ENCODE results near the gene KIF5C. TPM values are rescaled to one million over a fixed set of nuclear protein-coding genes. Genes with fewer than 3 reads are reported as not detected.

Gene KIF5C
- total RNA-seq, 2 donors from 2014 or later, result 2.0 to 2.6 TPM

DNA sequence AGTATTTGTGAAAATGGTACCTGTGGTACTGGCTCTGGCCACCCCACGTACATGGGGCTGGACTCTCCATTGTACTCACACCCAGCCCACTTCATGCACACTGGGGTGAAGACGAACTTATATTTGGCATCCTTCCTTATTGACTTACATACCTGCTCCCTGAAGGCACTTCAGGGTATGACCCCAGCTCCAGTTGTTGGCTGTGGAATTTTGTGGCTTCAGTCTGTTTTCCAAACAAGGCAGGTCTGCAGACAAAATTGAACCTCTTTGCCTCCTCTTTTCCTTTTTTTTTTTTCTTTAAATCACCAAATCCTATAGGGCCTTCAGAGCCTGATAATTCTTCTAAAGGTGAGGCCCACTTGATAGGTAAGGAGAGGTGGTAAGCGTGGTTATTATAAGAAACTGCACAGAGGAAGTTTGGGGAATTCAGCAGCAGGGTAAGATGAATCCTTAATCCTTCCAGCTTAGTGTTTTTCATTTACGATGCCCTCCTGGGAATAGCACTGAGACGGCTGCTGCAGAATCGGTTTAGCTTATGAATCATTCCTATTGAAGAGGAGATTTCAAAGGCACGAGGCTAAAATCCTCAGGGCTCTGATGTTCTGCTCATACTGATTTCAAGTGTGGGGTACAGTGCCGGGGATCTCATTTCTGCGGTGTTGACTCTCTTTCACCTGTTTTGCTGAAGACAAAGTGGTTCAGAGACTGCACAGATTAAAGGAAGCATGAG lies 55.2 kb downstream of the KIF5C start:
- H3K36me3 ChIP-seq (replicated peaks in 1 of 2; ENCODE audit: insufficient read depth in 1 of 2, low read depth in 2 of 2), result no peaks in the 10 kb centered on the region
- H3K27me3 ChIP-seq, result no peaks in the 10 kb centered on the region
- DNase-seq (no peak), ATAC-seq (no peak)
- intact Hi-C loops (cut with DNase I), result no loop called here
- no peaks in the 10 kb centered on the region for H3K4me1 ChIP-seq
- H3K27ac ChIP-seq, result no peak overlapping the region
- TF ChIP-seq, protein P1, sequence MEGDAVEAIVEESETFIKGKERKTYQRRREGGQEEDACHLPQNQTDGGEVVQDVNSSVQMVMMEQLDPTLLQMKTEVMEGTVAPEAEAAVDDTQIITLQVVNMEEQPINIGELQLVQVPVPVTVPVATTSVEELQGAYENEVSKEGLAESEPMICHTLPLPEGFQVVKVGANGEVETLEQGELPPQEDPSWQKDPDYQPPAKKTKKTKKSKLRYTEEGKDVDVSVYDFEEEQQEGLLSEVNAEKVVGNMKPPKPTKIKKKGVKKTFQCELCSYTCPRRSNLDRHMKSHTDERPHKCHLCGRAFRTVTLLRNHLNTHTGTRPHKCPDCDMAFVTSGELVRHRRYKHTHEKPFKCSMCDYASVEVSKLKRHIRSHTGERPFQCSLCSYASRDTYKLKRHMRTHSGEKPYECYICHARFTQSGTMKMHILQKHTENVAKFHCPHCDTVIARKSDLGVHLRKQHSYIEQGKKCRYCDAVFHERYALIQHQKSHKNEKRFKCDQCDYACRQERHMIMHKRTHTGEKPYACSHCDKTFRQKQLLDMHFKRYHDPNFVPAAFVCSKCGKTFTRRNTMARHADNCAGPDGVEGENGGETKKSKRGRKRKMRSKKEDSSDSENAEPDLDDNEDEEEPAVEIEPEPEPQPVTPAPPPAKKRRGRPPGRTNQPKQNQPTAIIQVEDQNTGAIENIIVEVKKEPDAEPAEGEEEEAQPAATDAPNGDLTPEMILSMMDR (IDR thresholded peaks at IDR 0.05), result no peak
- TF ChIP-seq POLR2A (IDR thresholded peaks at IDR 0.05), result no peak
- no peaks in the 10 kb centered on the region for H3K9me3 ChIP-seq
- H3K4me3 ChIP-seq, result no peak overlapping the region
- 66 to 68% methylated on average over 9 of the region's 9 CpGs for WGBS, 2 donors

DNA sequence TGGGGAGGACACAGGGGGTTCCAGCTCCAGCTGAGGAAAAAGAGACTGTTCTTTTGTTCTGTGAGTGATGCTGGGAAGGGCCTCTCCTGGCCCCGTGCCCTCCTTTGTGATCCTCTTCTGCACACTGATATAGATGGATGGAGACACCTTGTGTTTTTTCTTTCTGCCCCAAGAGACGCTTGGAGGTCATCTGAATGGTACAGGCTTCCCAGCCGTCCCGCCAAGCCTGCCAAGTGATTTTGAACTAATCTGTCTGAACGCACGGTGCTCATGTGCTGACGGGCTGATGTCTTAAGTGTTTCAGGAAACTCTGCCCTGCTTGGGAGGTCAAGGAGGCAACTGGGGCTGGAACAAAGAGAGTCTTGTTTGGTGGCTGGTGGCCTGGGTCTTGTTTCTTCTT lies 57.5 kb downstream of the KIF5C start:
- no peak for DNase-seq
- TF ChIP-seq POLR2A (IDR thresholded peaks at IDR 0.05), result no peak
- TF ChIP-seq, protein P1 (IDR thresholded peaks at IDR 0.05), result no peak
- intact Hi-C loops (cut with DNase I), result no loop called here
- WGBS, 2 donors, result 56 to 59% methylated on average over 7 of the region's 7 CpGs
- Histone ChIP-seq H3K4me3 (no peak overlapping the region), H3K27me3 (no peaks in the 10 kb centered on the region), H3K27ac (no peak overlapping the region), H3K36me3 (replicated peaks in 1 of 2; ENCODE audit: insufficient read depth in 1 of 2, low read depth in 2 of 2) (no peaks in the 10 kb centered on the region), H3K9me3 (no peaks in the 10 kb centered on the region), H3K4me1 (no peaks in the 10 kb centered on the region)
- ATAC-seq, result no peak

DNA sequence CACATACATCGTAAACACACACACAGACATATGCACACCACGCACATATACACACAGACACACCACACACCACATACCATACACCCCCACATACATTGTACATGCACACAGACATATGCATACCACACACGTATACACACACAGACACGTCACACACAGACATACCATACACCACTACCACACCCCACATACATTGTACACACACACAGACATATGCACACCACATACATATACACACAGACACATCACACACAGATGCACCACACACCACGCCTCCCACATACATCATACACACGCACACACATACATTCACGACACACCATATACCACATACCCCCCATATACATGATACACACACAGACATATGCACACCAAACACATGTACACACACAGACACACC lies 58.4 kb downstream of the KIF5C start:
- no peak for DNase-seq
- no peaks in the 10 kb centered on the region for H3K4me1 ChIP-seq
- ATAC-seq, result no peak
- H3K36me3 ChIP-seq (replicated peaks in 1 of 2; ENCODE audit: insufficient read depth in 1 of 2, low read depth in 2 of 2), result no peaks in the 10 kb centered on the region
- no peak for TF ChIP-seq POLR2A (IDR thresholded peaks at IDR 0.05)
- TF ChIP-seq, protein P1 (IDR thresholded peaks at IDR 0.05), result no peak
- WGBS, 2 donors, result 75 to 79% methylated on average over 7 of the region's 7 CpGs
- intact Hi-C loops (cut with DNase I), result no loop called here
- no peak overlapping the region for H3K4me3 ChIP-seq
- no peaks in the 10 kb centered on the region for H3K9me3 ChIP-seq
- H3K27me3 ChIP-seq, result no peaks in the 10 kb centered on the region
- no peak overlapping the region for H3K27ac ChIP-seq

DNA sequence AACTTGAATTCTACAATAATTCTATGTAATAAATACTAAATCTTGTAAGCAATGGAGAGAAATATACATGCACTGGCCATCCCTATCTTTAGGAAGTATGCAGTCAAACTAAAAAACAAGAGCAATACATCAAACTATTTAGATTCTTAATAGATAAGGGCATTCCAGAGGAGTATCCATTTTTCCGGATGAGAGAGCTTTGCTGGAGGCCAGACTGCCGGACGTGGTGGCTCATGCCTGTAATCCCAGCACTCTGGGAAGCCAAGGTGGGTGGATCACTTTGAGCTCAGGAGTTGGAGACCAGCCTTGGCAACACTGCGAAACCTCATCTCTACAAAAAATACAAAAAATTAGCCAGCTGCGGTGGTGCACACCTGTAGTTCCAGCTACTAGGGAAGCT lies 60.8 kb downstream of the KIF5C start:
- no peak overlapping the region for H3K27ac ChIP-seq
- DNase-seq (no peak), ATAC-seq (no peak)
- intact Hi-C loops (cut with DNase I), result no loop called here
- no peak for TF ChIP-seq POLR2A (IDR thresholded peaks at IDR 0.05)
- TF ChIP-seq, protein P1 (IDR thresholded peaks at IDR 0.05), result no peak
- 74 to 88% methylated on average over 5 of the region's 5 CpGs for WGBS, 2 donors
- H3K9me3 ChIP-seq, result no peaks in the 10 kb centered on the region
- no peaks in the 10 kb centered on the region for H3K27me3 ChIP-seq
- H3K4me3 ChIP-seq, result no peak overlapping the region
- no peaks in the 10 kb centered on the region for H3K4me1 ChIP-seq
- H3K36me3 ChIP-seq (replicated peaks in 1 of 2; ENCODE audit: insufficient read depth in 1 of 2, low read depth in 2 of 2), result no peaks in the 10 kb centered on the region

DNA sequence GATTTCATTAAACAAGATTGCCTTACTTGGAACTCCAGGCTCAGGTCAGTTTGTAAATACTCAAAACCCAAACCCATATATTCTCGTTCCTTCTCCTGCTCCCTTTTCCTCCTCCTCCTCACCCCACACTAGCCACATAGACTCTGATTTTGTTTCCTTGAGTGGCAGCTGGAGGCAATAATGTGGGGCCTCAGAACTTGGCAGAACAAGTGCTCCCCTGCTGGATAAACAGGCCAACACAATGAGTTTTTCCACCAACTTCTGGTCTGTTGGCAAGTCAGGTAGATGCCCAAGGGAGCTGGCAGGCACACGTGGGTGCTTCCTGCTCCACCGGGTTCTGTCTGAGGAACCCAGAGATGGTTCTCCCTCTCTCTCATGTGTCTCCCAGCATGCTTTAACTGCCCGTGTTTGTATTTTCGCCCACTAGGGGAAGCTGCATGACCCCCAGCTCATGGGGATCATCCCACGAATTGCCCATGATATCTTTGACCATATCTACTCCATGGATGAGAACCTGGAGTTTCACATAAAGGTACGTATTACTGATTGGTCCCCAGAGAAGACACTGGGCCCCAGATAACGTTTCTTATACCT lies 61.9 kb downstream of the KIF5C start:
- Histone ChIP-seq H3K9me3 (no peaks in the 10 kb centered on the region), H3K27ac (no peak overlapping the region), H3K4me1 (no peaks in the 10 kb centered on the region), H3K36me3 (replicated peaks in 1 of 2; ENCODE audit: insufficient read depth in 1 of 2, low read depth in 2 of 2) (no peaks in the 10 kb centered on the region), H3K27me3 (no peaks in the 10 kb centered on the region), H3K4me3 (no peak overlapping the region)
- TF ChIP-seq POLR2A (IDR thresholded peaks at IDR 0.05), result no peak
- TF ChIP-seq, protein P1 (IDR thresholded peaks at IDR 0.05), result no peak
- WGBS, 2 donors, result 54 to 60% methylated on average over 8 of the region's 8 CpGs
- ATAC-seq (no peak), DNase-seq (no peak)
- intact Hi-C loops (cut with DNase I), result no loop called here

All from body of pancreas (tissue), 4 donors.